ENCODE results near the gene BMP8B.
A peak's percentile ranks its signal among the peaks of the same experiment; 100 is the strongest.

The BMP8B gene

GRCh38 chr1:39812913-39813312, 24.2 kb upstream of the BMP8B start:
- POLR2A ChIA-PET, result no interaction called here
- CTCF ChIA-PET, result no interaction called here
- H3K9me3 ChIP-seq (ENCODE audit: control extremely low read depth in 1 of 5, control insufficient read depth in 4 of 5, insufficient read depth in 2 of 5, low read depth in 1 of 5, low read length in 4 of 5), result no peaks in the 10 kb centered on the region

DNA sequence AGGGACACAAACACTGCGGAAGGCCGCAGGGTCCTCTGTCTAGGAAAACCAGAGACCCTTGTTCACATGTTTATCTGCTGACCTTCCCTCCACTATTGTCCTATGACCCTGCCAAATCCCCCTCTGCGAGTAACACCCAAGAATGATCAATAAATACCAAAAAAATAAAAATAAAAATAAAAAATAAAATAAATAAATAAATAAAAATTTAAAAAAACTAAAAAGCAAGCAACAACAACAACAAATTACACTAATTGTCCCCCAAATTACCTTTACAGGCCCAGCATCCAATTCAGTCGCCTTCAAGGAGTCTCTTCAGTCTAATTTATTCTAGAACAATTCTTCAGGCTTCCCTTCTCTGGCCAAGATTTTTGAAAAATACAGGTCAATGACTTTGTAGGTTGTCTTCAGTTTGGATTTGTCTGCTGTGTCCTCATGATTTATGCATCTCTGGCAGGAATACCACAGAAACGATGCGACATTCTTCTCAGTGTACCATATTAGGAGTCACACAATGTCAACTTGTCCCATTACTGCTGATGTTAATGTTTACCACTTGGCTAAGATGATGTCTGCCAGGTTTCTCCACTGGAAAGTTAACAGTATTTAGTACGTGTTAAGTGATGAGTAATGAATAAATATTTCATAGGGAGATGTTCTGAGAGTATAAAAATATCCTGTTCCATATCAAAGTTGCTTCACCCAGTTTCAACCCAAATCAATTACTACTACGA, 20.3 kb upstream of the BMP8B start:
- WGBS (ENCODE audit: insufficient coverage), result 94% methylated on average over 2 of the region's 8 CpGs
- Histone ChIP-seq H3K36me3 (ENCODE audit: control insufficient read depth in 4 of 4, insufficient read depth in 4 of 4, low read length in 3 of 4) (no peaks in the 10 kb centered on the region), H3K4me3 (ENCODE audit: control insufficient read depth in 1 of 7, extremely low read depth in 1 of 7, insufficient read depth in 4 of 7, low read depth in 2 of 7, low read length in 6 of 7) (no peak overlapping the region), H3K27me3 (replicated peaks in 2 of 5; ENCODE audit: control insufficient read depth in 4 of 5, insufficient read depth in 5 of 5, low read length in 4 of 5) (no peaks in the 10 kb centered on the region), H3K4me1 (ENCODE audit: control extremely low read depth in 1 of 4, control insufficient read depth in 4 of 4, insufficient read depth in 4 of 4, low read length in 3 of 4) (no peaks in the 10 kb centered on the region), H3K9me3 (ENCODE audit: control extremely low read depth in 1 of 5, control insufficient read depth in 4 of 5, insufficient read depth in 2 of 5, low read depth in 1 of 5, low read length in 4 of 5) (peaks cover 0 to 2% (median 0%) of the 10 kb centered on the region in 5 experiments), H3K27ac (ENCODE audit: insufficient read depth in 1 of 2, low read depth in 1 of 2, low read length in 2 of 2, poor library complexity in 1 of 2, severe bottlenecking in 2 of 2) (no peak overlapping the region)
- CTCF ChIA-PET, result interaction anchor here (0.9 kb wide), 1 partner anchor 224 kb away, joined by 3 read pairs; no protein-coding TSS in a partner anchor
- no peak for DNase-seq
- POLR2A ChIA-PET, result no interaction called here

More at GRCh38 chr1:39812913-39813312, 24.2 kb upstream of the BMP8B start:
- no peak overlapping the region for H3K27ac ChIP-seq (ENCODE audit: insufficient read depth in 1 of 2, low read depth in 1 of 2, low read length in 2 of 2, poor library complexity in 1 of 2, severe bottlenecking in 2 of 2)
- no peak overlapping the region for H3K4me3 ChIP-seq (ENCODE audit: control insufficient read depth in 1 of 7, extremely low read depth in 1 of 7, insufficient read depth in 4 of 7, low read depth in 2 of 7, low read length in 6 of 7)
- H3K27me3 ChIP-seq (replicated peaks in 2 of 5; ENCODE audit: control insufficient read depth in 4 of 5, insufficient read depth in 5 of 5, low read length in 4 of 5), result peaks cover 0 to 1% (median 0%) of the 10 kb centered on the region in 5 experiments
- 100% methylated on average over 2 of the region's 3 CpGs for WGBS (ENCODE audit: insufficient coverage)
- H3K4me1 ChIP-seq (ENCODE audit: control extremely low read depth in 1 of 4, control insufficient read depth in 4 of 4, insufficient read depth in 4 of 4, low read length in 3 of 4), result peaks cover 0 to 8% (median 4%) of the 10 kb centered on the region in 4 experiments
- no peak for DNase-seq
- no peaks in the 10 kb centered on the region for H3K36me3 ChIP-seq (ENCODE audit: control insufficient read depth in 4 of 4, insufficient read depth in 4 of 4, low read length in 3 of 4)

DNA sequence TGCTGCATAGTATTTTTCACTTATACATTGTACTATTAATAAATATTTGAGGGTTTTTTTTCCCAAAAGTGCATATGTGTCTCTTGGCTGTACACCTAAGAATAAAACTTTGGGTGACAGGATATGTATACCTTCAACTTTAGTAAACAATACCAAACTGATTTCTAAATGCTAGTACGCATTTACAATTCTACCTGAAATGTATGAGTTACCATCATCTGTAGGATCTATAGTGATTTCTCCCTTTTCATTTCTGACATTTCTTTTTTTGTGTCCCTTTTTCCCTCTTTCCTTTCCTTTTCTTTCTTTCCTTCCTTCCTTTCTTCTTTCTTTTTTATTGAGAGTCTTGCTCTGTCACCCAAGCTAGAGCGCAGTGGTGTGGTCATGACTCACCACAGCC, 16.7 kb upstream of the BMP8B start:
- DNase-seq, result no peak
- Histone ChIP-seq H3K27me3 (replicated peaks in 2 of 5; ENCODE audit: control insufficient read depth in 4 of 5, insufficient read depth in 5 of 5, low read length in 4 of 5) (no peaks in the 10 kb centered on the region), H3K4me1 (ENCODE audit: control extremely low read depth in 1 of 4, control insufficient read depth in 4 of 4, insufficient read depth in 4 of 4, low read length in 3 of 4) (peaks cover 0 to 3% (median 0%) of the 10 kb centered on the region in 4 experiments), H3K4me3 (ENCODE audit: control insufficient read depth in 1 of 7, extremely low read depth in 1 of 7, insufficient read depth in 4 of 7, low read depth in 2 of 7, low read length in 6 of 7) (no peak overlapping the region), H3K36me3 (ENCODE audit: control insufficient read depth in 4 of 4, insufficient read depth in 4 of 4, low read length in 3 of 4) (no peaks in the 10 kb centered on the region), H3K27ac (ENCODE audit: insufficient read depth in 1 of 2, low read depth in 1 of 2, low read length in 2 of 2, poor library complexity in 1 of 2, severe bottlenecking in 2 of 2) (no peak overlapping the region), H3K9me3 (ENCODE audit: control extremely low read depth in 1 of 5, control insufficient read depth in 4 of 5, insufficient read depth in 2 of 5, low read depth in 1 of 5, low read length in 4 of 5) (peaks cover 0 to 2% (median 0%) of the 10 kb centered on the region in 5 experiments)
- ChIA-PET POLR2A (no interaction called here), CTCF (interaction anchor here (1.3 to 1.7 kb wide), 2 partner anchors 11 to 102 kb away, joined by 4 read pairs; no protein-coding TSS in a partner anchor)
- 90% methylated on average over 2 of the region's 2 CpGs for WGBS (ENCODE audit: insufficient coverage)

GRCh38 chr1:39802496-39803260, 14.0 kb upstream of the BMP8B start:
- no peak for DNase-seq
- H3K27me3 ChIP-seq (replicated peaks in 2 of 5; ENCODE audit: control insufficient read depth in 4 of 5, insufficient read depth in 5 of 5, low read length in 4 of 5), result no peaks in the 10 kb centered on the region
- H3K27ac ChIP-seq (ENCODE audit: insufficient read depth in 1 of 2, low read depth in 1 of 2, low read length in 2 of 2, poor library complexity in 1 of 2, severe bottlenecking in 2 of 2), result no peak overlapping the region
- H3K36me3 ChIP-seq (ENCODE audit: control insufficient read depth in 4 of 4, insufficient read depth in 4 of 4, low read length in 3 of 4), result no peaks in the 10 kb centered on the region
- peaks cover 0 to 16% (median 8%) of the 10 kb centered on the region in 4 experiments for H3K4me1 ChIP-seq (ENCODE audit: control extremely low read depth in 1 of 4, control insufficient read depth in 4 of 4, insufficient read depth in 4 of 4, low read length in 3 of 4)
- no peak overlapping the region for H3K4me3 ChIP-seq (ENCODE audit: control insufficient read depth in 1 of 7, extremely low read depth in 1 of 7, insufficient read depth in 4 of 7, low read depth in 2 of 7, low read length in 6 of 7)
- WGBS (ENCODE audit: insufficient coverage), result 92% methylated on average over 11 of the region's 14 CpGs
- H3K9me3 ChIP-seq (ENCODE audit: control extremely low read depth in 1 of 5, control insufficient read depth in 4 of 5, insufficient read depth in 2 of 5, low read depth in 1 of 5, low read length in 4 of 5), result peaks cover 0 to 2% (median 0%) of the 10 kb centered on the region in 5 experiments
- ChIA-PET CTCF (interaction anchor here (1.3 kb wide), 1 partner anchor 12 kb away, joined by 3 read pairs; no protein-coding TSS in a partner anchor), POLR2A (no interaction called here)

DNA sequence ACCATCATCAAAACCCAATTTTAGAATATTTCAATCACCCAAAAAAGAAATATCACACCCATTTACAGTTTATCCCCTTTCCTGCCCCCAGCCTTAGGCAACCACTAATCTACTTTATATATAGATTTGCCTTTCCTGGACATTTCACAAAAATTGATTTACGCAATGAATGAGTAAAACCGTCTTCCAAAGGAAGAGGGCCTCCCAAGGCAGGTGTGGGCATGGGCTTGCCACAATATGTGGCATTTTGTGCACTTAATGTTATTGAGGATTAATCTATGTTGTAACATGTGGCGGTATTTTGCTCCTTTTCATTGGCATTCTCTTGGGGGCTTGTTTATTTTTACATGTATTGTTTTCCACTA, 11.8 kb upstream of the BMP8B start:
- ChIA-PET POLR2A (no interaction called here), CTCF (interaction anchor here (0.6 to 1.4 kb wide), 7 partner anchors 10 to 152 kb away, joined by 3 to 5 read pairs (median 3); partner anchors contain the start of gene PPIE)
- DNase-seq, result no peak
- peaks cover 0 to 16% (median 8%) of the 10 kb centered on the region in 4 experiments for H3K4me1 ChIP-seq (ENCODE audit: control extremely low read depth in 1 of 4, control insufficient read depth in 4 of 4, insufficient read depth in 4 of 4, low read length in 3 of 4)
- no peak overlapping the region for H3K4me3 ChIP-seq (ENCODE audit: control insufficient read depth in 1 of 7, extremely low read depth in 1 of 7, insufficient read depth in 4 of 7, low read depth in 2 of 7, low read length in 6 of 7)
- H3K27ac ChIP-seq (ENCODE audit: insufficient read depth in 1 of 2, low read depth in 1 of 2, low read length in 2 of 2, poor library complexity in 1 of 2, severe bottlenecking in 2 of 2), result no peak overlapping the region
- no peaks in the 10 kb centered on the region for H3K36me3 ChIP-seq (ENCODE audit: control insufficient read depth in 4 of 4, insufficient read depth in 4 of 4, low read length in 3 of 4)
- WGBS (ENCODE audit: insufficient coverage), result 50% methylated on average over 2 of the region's 3 CpGs
- no peaks in the 10 kb centered on the region for H3K9me3 ChIP-seq (ENCODE audit: control extremely low read depth in 1 of 5, control insufficient read depth in 4 of 5, insufficient read depth in 2 of 5, low read depth in 1 of 5, low read length in 4 of 5)
- no peaks in the 10 kb centered on the region for H3K27me3 ChIP-seq (replicated peaks in 2 of 5; ENCODE audit: control insufficient read depth in 4 of 5, insufficient read depth in 5 of 5, low read length in 4 of 5)

- POLR2A ChIA-PET, result no interaction called here
- peak; percentile 42 to 61 (median 54) for DNase-seq
- Histone ChIP-seq H3K27ac (ENCODE audit: insufficient read depth in 1 of 2, low read depth in 1 of 2, low read length in 2 of 2, poor library complexity in 1 of 2, severe bottlenecking in 2 of 2) (no peak overlapping the region), H3K9me3 (ENCODE audit: control extremely low read depth in 1 of 5, control insufficient read depth in 4 of 5, insufficient read depth in 2 of 5, low read depth in 1 of 5, low read length in 4 of 5) (no peaks in the 10 kb centered on the region), H3K36me3 (ENCODE audit: control insufficient read depth in 4 of 4, insufficient read depth in 4 of 4, low read length in 3 of 4) (no peaks in the 10 kb centered on the region), H3K27me3 (replicated peaks in 2 of 5; ENCODE audit: control insufficient read depth in 4 of 5, insufficient read depth in 5 of 5, low read length in 4 of 5) (no peaks in the 10 kb centered on the region), H3K4me1 (ENCODE audit: control extremely low read depth in 1 of 4, control insufficient read depth in 4 of 4, insufficient read depth in 4 of 4, low read length in 3 of 4) (peaks cover 0 to 16% (median 8%) of the 10 kb centered on the region in 4 experiments), H3K4me3 (ENCODE audit: control insufficient read depth in 1 of 7, extremely low read depth in 1 of 7, insufficient read depth in 4 of 7, low read depth in 2 of 7, low read length in 6 of 7) (peak overlapping the region in 2 of 7 experiments; percentile 30 to 48)
- CTCF ChIA-PET, result interaction anchor here (0.6 to 1.7 kb wide), 13 partner anchors 9 to 151 kb away, joined by 3 to 5 read pairs (median 3); partner anchors contain the start of gene PPIE
- WGBS (ENCODE audit: insufficient coverage), result 7% methylated on average over 7 of the region's 8 CpGs
These were observed 11.3 kb upstream of the BMP8B start for GRCh38 chr1:39799770-39800470.

All from common myeloid progenitor, CD34-positive (primary cell).